GM20431 (cell line): ENCODE results near the gene MYCBP2.
"Not testable (repeated sequence)": the region's sequence is repeated elsewhere in the genome, so short reads cannot be mapped to it uniquely, and the experiment has no call there.

Experiments
- in situ Hi-C: fragments of 300-500 bp; cut with MseI, MboI; formaldehyde crosslinking; loops from one replicate; pipeline ENCODE4 v1.15.0; 2020; ENCODE audit warnings: low sequenced_read_pairs; ENCODE audit not compliant: unreplicated experiment

MYCBP2 gene

GRCh38 chr13:77300176-77301037, 26.5 kb downstream of the MYCBP2 start:
- in situ Hi-C loops, result no loop called here

- in situ Hi-C loops, result no loop called here
Measured at GRCh38 chr13:77299587-77299986, 27.3 kb downstream of the MYCBP2 start.

- in situ Hi-C loops, result no loop called here
Measured at GRCh38 chr13:77298426-77298825, 28.5 kb downstream of the MYCBP2 start.

- in situ Hi-C loops, result no loop called here
Measured at GRCh38 chr13:77291774-77292173, 35.1 kb downstream of the MYCBP2 start.

GRCh38 chr13:77290342-77290741, 36.6 kb downstream of the MYCBP2 start:
- in situ Hi-C loops, result no loop called here

- in situ Hi-C loops, result no loop called here
Measured at GRCh38 chr13:77289851-77290250, 37.0 kb downstream of the MYCBP2 start.

- in situ Hi-C loops, result not testable (repeated sequence)
Measured at GRCh38 chr13:77285632-77286031, 41.3 kb downstream of the MYCBP2 start.

- in situ Hi-C loops, result no loop called here
Measured at GRCh38 chr13:77285098-77285497, 41.8 kb downstream of the MYCBP2 start.

- in situ Hi-C loops, result no loop called here
Measured at GRCh38 chr13:77274126-77274525, 52.8 kb downstream of the MYCBP2 start.

GRCh38 chr13:77269141-77269540, 57.8 kb downstream of the MYCBP2 start:
- in situ Hi-C loops, result no loop called here

GRCh38 chr13:77267362-77267761, 59.5 kb downstream of the MYCBP2 start:
- in situ Hi-C loops, result no loop called here

GRCh38 chr13:77265336-77265735, 61.6 kb downstream of the MYCBP2 start:
- in situ Hi-C loops, result no loop called here

- in situ Hi-C loops, result no loop called here
Measured at GRCh38 chr13:77262198-77262597, 64.7 kb downstream of the MYCBP2 start.

- in situ Hi-C loops, result no loop called here
Measured at GRCh38 chr13:77250975-77251374, 75.9 kb downstream of the MYCBP2 start.

GRCh38 chr13:77245224-77245623, 81.7 kb downstream of the MYCBP2 start:
- in situ Hi-C loops, result not testable (repeated sequence)

GRCh38 chr13:77239312-77239711, 87.6 kb downstream of the MYCBP2 start:
- in situ Hi-C loops, result no loop called here

- in situ Hi-C loops, result no loop called here
Measured at GRCh38 chr13:77235456-77236022, 91.4 kb downstream of the MYCBP2 start.

GRCh38 chr13:77233159-77233558, 93.7 kb downstream of the MYCBP2 start:
- in situ Hi-C loops, result no loop called here

- in situ Hi-C loops, result no loop called here
Measured at GRCh38 chr13:77230560-77230959, 96.3 kb downstream of the MYCBP2 start.

- in situ Hi-C loops, result no loop called here
Measured at GRCh38 chr13:77225946-77226345, 100.9 kb downstream of the MYCBP2 start.

- in situ Hi-C loops, result no loop called here
Measured at GRCh38 chr13:77222909-77223308, 104.0 kb downstream of the MYCBP2 start.
